GM12873 (cell line): Measurements from ENCODE around the gene KCND3.

Experiments used
- CTCF ChIP-seq: IDR thresholded peaks from 2 replicates; pipeline ENCODE4 v1.5.1; 2012; ENCODE audit warnings: low read depth, mild to moderate bottlenecking, moderate library complexity, low read length, control low read depth; ENCODE audit not compliant: insufficient read depth; ENCODE audit errors: missing control alignments

Gene KCND3

GRCh38 chr1:111835514-111835913, 154.0 kb downstream of the KCND3 start:
- TF ChIP-seq CTCF: no peak

DNA sequence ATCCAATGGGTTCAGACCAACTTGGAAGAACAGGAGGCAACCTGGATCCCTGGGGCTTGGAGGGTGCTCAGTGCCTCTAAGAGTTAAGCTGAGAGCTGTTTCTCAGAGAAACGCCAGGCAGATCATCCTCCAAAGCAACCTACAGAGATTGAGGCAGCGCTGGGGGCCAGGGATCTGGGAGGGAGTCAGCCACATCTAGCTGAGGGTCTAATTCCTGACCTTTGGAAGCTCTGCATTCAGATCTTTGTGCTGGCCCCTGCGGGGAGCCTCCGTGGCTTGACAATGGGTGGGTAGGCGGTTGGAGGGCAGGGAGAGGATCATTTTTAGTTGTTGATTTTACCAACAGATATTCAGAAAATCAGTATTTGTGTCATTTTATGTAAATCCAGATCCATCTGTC, 154.5 kb downstream of the KCND3 start:
- TF ChIP-seq CTCF: no peak

DNA sequence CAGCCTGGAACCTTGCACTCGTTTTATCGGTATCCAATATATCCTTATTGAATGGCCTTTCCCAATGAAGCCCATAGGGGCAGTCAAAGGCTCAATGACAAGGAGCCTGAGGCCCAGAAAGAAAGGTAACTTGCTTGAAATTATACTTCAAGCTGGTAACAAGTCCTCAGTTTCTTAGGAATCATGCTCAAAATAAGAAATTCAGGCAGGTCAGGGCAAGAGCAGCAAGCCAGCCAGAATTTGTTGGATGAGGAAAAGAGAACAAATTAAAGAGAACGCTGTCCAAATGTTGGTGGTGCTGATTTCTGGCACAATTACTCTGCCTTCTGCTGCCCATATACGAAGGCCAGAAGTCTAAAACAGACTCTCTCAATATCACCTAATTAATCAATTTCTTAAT, 156.1 kb downstream of the KCND3 start:
- TF ChIP-seq CTCF: no peak

DNA sequence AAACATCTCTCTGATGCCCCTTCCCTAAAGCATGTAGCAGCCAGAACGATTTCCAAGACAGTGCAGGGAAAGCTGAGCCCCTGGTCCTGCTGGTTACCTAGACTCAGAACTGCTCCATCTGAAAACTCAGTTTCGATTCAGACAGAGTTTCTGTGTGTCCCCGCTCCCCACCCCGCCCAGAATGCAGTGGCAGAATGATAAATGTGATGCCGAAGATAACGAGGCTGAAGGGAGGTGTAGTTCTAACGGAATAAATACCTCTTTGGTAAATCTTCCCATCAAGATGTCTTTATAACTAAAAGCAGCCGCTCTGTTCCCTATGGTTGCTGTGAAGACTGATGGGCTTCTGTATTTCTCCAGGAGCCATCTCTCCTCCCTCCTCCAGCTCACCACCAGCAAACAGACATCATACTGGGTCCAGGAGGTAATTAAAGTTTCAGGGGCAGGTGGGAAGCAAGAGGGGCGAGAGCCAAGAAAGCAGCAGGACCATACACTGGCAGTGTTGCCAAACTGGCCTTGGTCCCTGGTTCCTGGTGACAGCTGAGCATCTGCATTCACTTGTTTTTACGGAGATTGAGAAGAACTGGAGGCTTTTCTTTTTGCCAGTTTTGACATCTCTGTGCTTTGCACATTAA, 156.8 kb downstream of the KCND3 start:
- no peak for TF ChIP-seq CTCF

GRCh38 chr1:111831153-111831552, 158.3 kb downstream of the KCND3 start:
- no peak for TF ChIP-seq CTCF

DNA sequence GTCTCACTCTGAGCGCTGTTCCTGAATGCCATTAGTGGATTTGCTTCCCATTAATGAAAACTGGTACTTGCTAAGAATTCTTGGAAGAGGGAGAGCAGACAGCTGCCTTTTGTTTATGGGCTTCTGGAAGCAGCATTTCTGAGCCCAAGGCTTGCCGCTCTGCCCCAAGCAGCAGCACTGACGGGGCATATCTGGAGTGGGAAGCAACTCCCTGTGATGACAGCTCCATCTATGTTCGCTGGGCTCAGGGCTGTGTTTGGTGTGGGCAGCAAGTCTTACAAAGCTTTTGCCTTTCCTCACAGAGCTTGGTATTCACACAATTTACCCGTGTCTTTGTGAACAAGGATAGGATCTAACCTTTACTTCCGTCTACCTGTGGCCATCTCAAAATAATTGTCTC, 161.5 kb downstream of the KCND3 start:
- TF ChIP-seq CTCF: no peak

- no peak for TF ChIP-seq CTCF
Measured at GRCh38 chr1:111826278-111826677, 163.2 kb downstream of the KCND3 start.

- no peak for TF ChIP-seq CTCF
Measured at GRCh38 chr1:111825217-111825616, 164.3 kb downstream of the KCND3 start.
